SK-N-SH (cell line): Measurements from ENCODE around the gene SNAI3.

Source experiments
- ELF1 ChIP-seq: IDR thresholded peaks from 2 replicates; pipeline ENCODE4 v1.4.0; 2012
- EP300 ChIP-seq, 2 experiments: IDR thresholded peaks; 2 replicates each; pipeline versions ENCODE4 v1.4.0 to v1.6.1; 2012; ENCODE audit warnings: borderline replicate concordance in 1 of 2, low read depth in 1 of 2, low read length in 1 of 2
- GABPA ChIP-seq: IDR thresholded peaks from 2 replicates; pipeline ENCODE4 v1.4.0; 2012; ENCODE audit warnings: low read depth, mild to moderate bottlenecking
- JUND ChIP-seq: IDR thresholded peaks from 2 replicates; pipeline ENCODE4 v1.4.0; 2012
- NRF1 ChIP-seq: IDR thresholded peaks from 2 replicates; pipeline ENCODE4 v1.6.1; 2012; ENCODE audit warnings: low read depth, mild to moderate bottlenecking, low read length
- POLR2AphosphoS5 ChIP-seq: IDR thresholded peaks from 2 replicates; pipeline ENCODE4 v1.6.1; 2012; ENCODE audit warnings: low read depth, low read length
- RXRA ChIP-seq: IDR thresholded peaks from 2 replicates; pipeline ENCODE4 v1.4.0; 2012; ENCODE audit warnings: low read depth, mild to moderate bottlenecking, borderline replicate concordance
- TAF1 ChIP-seq: IDR thresholded peaks from 2 replicates; pipeline ENCODE4 v1.6.1; 2012; ENCODE audit warnings: low read depth, mild to moderate bottlenecking, low read length, moderate library complexity, borderline replicate concordance
- TF ChIP-seq, protein P1 (sequence below): fragments of 200-600 bp; sonication (generic); IDR thresholded peaks from 2 replicates; pipeline ENCODE4 v1.6.1; 2017; ENCODE audit warnings: antibody characterized with exemption, mild to moderate bottlenecking, moderate library complexity
- TF ChIP-seq, protein P2 (sequence below): IDR thresholded peaks from 2 replicates; pipeline ENCODE4; 2012
- TF ChIP-seq, protein P3 (sequence below): IDR thresholded peaks from 2 replicates; pipeline ENCODE4 v1.6.1; 2012; ENCODE audit warnings: mild to moderate bottlenecking, low read depth, low read length, moderate library complexity
- TF ChIP-seq, protein P4 (sequence below): IDR thresholded peaks from 2 replicates; pipeline ENCODE4 v1.4.0; 2012; ENCODE audit warnings: low read depth, borderline replicate concordance

- TF ChIP-seq, protein P1, sequence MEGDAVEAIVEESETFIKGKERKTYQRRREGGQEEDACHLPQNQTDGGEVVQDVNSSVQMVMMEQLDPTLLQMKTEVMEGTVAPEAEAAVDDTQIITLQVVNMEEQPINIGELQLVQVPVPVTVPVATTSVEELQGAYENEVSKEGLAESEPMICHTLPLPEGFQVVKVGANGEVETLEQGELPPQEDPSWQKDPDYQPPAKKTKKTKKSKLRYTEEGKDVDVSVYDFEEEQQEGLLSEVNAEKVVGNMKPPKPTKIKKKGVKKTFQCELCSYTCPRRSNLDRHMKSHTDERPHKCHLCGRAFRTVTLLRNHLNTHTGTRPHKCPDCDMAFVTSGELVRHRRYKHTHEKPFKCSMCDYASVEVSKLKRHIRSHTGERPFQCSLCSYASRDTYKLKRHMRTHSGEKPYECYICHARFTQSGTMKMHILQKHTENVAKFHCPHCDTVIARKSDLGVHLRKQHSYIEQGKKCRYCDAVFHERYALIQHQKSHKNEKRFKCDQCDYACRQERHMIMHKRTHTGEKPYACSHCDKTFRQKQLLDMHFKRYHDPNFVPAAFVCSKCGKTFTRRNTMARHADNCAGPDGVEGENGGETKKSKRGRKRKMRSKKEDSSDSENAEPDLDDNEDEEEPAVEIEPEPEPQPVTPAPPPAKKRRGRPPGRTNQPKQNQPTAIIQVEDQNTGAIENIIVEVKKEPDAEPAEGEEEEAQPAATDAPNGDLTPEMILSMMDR: no peak
- TF ChIP-seq, protein P2, sequence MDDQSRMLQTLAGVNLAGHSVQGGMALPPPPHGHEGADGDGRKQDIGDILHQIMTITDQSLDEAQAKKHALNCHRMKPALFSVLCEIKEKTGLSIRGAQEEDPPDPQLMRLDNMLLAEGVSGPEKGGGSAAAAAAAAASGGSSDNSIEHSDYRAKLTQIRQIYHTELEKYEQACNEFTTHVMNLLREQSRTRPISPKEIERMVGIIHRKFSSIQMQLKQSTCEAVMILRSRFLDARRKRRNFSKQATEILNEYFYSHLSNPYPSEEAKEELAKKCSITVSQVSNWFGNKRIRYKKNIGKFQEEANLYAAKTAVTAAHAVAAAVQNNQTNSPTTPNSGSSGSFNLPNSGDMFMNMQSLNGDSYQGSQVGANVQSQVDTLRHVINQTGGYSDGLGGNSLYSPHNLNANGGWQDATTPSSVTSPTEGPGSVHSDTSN: no peak
- TF ChIP-seq, protein P3, sequence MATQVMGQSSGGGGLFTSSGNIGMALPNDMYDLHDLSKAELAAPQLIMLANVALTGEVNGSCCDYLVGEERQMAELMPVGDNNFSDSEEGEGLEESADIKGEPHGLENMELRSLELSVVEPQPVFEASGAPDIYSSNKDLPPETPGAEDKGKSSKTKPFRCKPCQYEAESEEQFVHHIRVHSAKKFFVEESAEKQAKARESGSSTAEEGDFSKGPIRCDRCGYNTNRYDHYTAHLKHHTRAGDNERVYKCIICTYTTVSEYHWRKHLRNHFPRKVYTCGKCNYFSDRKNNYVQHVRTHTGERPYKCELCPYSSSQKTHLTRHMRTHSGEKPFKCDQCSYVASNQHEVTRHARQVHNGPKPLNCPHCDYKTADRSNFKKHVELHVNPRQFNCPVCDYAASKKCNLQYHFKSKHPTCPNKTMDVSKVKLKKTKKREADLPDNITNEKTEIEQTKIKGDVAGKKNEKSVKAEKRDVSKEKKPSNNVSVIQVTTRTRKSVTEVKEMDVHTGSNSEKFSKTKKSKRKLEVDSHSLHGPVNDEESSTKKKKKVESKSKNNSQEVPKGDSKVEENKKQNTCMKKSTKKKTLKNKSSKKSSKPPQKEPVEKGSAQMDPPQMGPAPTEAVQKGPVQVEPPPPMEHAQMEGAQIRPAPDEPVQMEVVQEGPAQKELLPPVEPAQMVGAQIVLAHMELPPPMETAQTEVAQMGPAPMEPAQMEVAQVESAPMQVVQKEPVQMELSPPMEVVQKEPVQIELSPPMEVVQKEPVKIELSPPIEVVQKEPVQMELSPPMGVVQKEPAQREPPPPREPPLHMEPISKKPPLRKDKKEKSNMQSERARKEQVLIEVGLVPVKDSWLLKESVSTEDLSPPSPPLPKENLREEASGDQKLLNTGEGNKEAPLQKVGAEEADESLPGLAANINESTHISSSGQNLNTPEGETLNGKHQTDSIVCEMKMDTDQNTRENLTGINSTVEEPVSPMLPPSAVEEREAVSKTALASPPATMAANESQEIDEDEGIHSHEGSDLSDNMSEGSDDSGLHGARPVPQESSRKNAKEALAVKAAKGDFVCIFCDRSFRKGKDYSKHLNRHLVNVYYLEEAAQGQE: no peak
- TF ChIP-seq GABPA (no peak), POLR2AphosphoS5 (no peak), NRF1 (no peak), TAF1 (no peak), EP300 (IDR thresholded peaks at IDR 0.05; ENCODE audit: borderline replicate concordance in 1 of 2, low read depth in 1 of 2, low read length in 1 of 2) (no peak), JUND (no peak), ELF1 (no peak), RXRA (no peak)
- TF ChIP-seq, protein P4, sequence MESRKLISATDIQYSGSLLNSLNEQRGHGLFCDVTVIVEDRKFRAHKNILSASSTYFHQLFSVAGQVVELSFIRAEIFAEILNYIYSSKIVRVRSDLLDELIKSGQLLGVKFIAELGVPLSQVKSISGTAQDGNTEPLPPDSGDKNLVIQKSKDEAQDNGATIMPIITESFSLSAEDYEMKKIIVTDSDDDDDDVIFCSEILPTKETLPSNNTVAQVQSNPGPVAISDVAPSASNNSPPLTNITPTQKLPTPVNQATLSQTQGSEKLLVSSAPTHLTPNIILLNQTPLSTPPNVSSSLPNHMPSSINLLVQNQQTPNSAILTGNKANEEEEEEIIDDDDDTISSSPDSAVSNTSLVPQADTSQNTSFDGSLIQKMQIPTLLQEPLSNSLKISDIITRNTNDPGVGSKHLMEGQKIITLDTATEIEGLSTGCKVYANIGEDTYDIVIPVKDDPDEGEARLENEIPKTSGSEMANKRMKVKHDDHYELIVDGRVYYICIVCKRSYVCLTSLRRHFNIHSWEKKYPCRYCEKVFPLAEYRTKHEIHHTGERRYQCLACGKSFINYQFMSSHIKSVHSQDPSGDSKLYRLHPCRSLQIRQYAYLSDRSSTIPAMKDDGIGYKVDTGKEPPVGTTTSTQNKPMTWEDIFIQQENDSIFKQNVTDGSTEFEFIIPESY: no peak
Measured at GRCh38 chr16:88700322-88700635, 14.0 kb upstream of the SNAI3 start.
